ENCODE data around the gene ANXA11. TPM values are rescaled to one million over a fixed set of nuclear protein-coding genes. Genes with fewer than 3 reads are reported as not detected.

Gene ANXA11
- total RNA-seq, 1 experiment from 2014 or later: 56.0 TPM

DNA sequence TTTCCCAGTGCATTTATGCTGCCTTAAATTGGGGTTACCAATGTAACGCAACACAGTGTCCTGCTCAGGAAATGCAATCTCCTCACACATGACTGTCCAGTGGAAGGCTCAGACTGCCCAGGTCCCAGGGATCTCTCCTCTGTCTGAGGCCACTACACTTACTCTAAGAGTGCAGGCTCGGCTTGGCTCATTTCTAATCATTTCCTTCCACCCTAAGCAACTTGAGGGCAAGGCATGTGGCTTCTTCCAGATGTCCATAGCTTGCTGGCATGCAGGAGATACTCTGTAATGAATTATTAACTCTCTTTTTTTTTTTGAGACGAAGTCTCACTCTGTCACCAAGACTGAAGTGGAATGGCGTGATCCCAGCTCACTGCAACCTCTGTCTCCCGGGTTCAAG is 49.1 kb downstream of the ANXA11 start:
- no peaks in the 10 kb centered on the region for H3K27me3 ChIP-seq (ENCODE audit: low read length)
- H3K27ac ChIP-seq (ENCODE audit: low read length): no peak overlapping the region
- no peak overlapping the region for H3K9ac ChIP-seq (ENCODE audit: low read length)
- no peaks in the 10 kb centered on the region for H4K20me1 ChIP-seq (ENCODE audit: insufficient read depth, low read depth, low read length)
- H3K79me2 ChIP-seq (ENCODE audit: low read length): no peaks in the 10 kb centered on the region
- H3K4me3 ChIP-seq (ENCODE audit: low read length): no peak overlapping the region
- H3K4me2 ChIP-seq (ENCODE audit: low read depth, low read length, poor library complexity, severe bottlenecking): no peak overlapping the region
- no peaks in the 10 kb centered on the region for H3K9me3 ChIP-seq (ENCODE audit: low read length)
- no peak overlapping the region for H2AFZ ChIP-seq (ENCODE audit: low read length)
- no peaks in the 10 kb centered on the region for H3K9me2 ChIP-seq (replicated peaks; ENCODE audit: insufficient read depth, low read length)
- H3K36me3 ChIP-seq (ENCODE audit: insufficient read depth, low read length): no peaks in the 10 kb centered on the region
- no peak for DNase-seq
- H3K4me1 ChIP-seq (ENCODE audit: low read length): no peaks in the 10 kb centered on the region

DNA sequence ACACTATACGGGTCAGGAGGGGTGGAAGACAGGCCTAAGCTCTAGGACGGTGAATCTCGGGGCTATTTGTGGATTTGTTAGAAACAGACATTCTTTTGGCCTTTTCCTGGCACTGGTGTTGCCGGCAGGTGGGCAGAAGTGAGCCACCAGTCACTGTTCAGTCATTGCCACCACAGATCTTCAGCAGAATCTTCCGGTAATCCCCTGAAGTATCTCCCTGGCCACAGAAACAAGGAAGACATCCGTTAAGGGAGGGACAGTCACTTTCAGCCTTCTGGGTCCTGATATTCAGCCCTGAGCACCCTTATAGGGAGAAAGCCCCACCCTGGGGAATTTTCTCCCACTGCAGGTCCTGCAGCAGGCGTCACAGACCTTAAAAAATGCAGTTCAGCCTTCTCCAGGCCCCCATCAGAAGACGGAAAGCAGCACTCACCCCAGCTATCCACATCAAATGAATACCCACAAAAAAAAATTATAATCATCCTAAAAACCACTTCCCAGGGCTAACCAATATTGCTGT is 49.6 kb downstream of the ANXA11 start:
- Histone ChIP-seq H3K9me3 (ENCODE audit: low read length) (no peaks in the 10 kb centered on the region), H4K20me1 (ENCODE audit: insufficient read depth, low read depth, low read length) (no peaks in the 10 kb centered on the region), H3K4me3 (ENCODE audit: low read length) (no peak overlapping the region), H3K36me3 (ENCODE audit: insufficient read depth, low read length) (no peaks in the 10 kb centered on the region; the same call in 1 of the 2 replicates), H3K27me3 (ENCODE audit: low read length) (no peaks in the 10 kb centered on the region), H3K79me2 (ENCODE audit: low read length) (no peaks in the 10 kb centered on the region), H3K9me2 (replicated peaks; ENCODE audit: insufficient read depth, low read length) (no peaks in the 10 kb centered on the region), H2AFZ (ENCODE audit: low read length) (no peak overlapping the region), H3K27ac (ENCODE audit: low read length) (no peak overlapping the region), H3K9ac (ENCODE audit: low read length) (no peak overlapping the region), H3K4me2 (ENCODE audit: low read depth, low read length, poor library complexity, severe bottlenecking) (no peak overlapping the region), H3K4me1 (ENCODE audit: low read length) (no peaks in the 10 kb centered on the region)
- DNase-seq: no peak

DNA sequence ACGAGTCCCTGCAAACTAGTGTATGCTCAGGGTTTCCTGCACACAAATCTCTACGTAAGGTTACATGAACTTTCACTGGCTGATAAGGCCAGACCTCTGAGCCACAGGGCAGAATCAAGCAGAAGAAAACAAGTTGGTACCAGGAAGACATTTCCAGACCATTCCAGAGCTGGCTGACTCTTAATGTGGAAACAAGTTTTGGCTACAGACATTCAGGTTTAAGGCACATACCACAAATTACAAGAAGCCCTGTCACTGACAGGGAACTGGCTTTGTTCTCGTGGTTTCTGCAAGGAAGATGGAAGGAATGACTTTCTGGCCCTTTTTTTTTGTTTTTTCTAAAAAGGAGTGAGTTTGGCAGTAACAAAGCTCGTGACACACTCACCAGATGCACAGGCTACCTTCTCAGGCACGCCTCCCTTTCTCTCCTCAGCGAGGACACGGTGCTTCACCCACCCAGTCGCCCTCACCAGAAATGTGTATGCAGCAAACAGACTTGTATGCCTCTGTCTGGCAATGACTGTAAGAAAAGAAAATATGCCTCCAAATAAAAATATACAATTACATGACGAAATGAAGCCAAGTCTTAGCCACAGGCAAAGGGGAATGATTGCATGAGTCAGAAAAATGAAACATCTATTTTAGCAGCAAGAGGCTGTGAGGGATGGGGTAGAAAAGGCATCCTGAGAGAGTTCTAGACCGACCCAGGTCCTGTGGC is 50.2 kb downstream of the ANXA11 start:
- no peaks in the 10 kb centered on the region for H3K9me2 ChIP-seq (replicated peaks; ENCODE audit: insufficient read depth, low read length)
- no peaks in the 10 kb centered on the region for H3K9me3 ChIP-seq (ENCODE audit: low read length)
- no peak for DNase-seq
- H3K4me2 ChIP-seq (ENCODE audit: low read depth, low read length, poor library complexity, severe bottlenecking): no peak overlapping the region
- H2AFZ ChIP-seq (ENCODE audit: low read length): no peak overlapping the region
- no peaks in the 10 kb centered on the region for H3K79me2 ChIP-seq (ENCODE audit: low read length)
- H3K27ac ChIP-seq (ENCODE audit: low read length): no peak overlapping the region
- H4K20me1 ChIP-seq (ENCODE audit: insufficient read depth, low read depth, low read length): no peaks in the 10 kb centered on the region
- H3K36me3 ChIP-seq (ENCODE audit: insufficient read depth, low read length): no peaks in the 10 kb centered on the region; the same call in 1 of the 2 replicates
- H3K4me3 ChIP-seq (ENCODE audit: low read length): no peak overlapping the region
- no peaks in the 10 kb centered on the region for H3K27me3 ChIP-seq (ENCODE audit: low read length)
- no peaks in the 10 kb centered on the region for H3K4me1 ChIP-seq (ENCODE audit: low read length)
- no peak overlapping the region for H3K9ac ChIP-seq (ENCODE audit: low read length)

DNA sequence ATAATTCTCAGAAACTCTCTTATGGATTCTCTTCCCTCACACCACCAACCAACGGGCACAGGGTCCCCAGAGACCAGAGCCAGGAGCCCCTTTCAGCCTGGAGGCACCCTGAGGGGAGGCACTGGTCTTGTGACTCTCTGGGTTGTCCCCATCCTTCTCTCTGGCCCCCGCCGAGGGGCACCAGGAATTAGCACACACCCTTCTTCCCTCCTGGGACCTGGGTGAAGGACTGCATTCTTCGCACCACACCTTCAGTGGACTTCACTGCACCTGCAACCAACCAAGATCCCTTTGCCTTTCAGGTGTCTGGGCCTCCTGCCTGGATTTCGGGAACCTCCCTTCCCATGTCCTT is 50.7 kb downstream of the ANXA11 start:
- Histone ChIP-seq H3K9me3 (ENCODE audit: low read length) (no peaks in the 10 kb centered on the region), H3K79me2 (ENCODE audit: low read length) (no peaks in the 10 kb centered on the region), H3K4me1 (ENCODE audit: low read length) (no peaks in the 10 kb centered on the region), H3K27me3 (ENCODE audit: low read length) (no peaks in the 10 kb centered on the region), H3K4me2 (ENCODE audit: low read depth, low read length, poor library complexity, severe bottlenecking) (no peak overlapping the region), H3K9me2 (replicated peaks; ENCODE audit: insufficient read depth, low read length) (no peaks in the 10 kb centered on the region), H4K20me1 (ENCODE audit: insufficient read depth, low read depth, low read length) (no peaks in the 10 kb centered on the region), H3K4me3 (ENCODE audit: low read length) (no peak overlapping the region), H3K9ac (ENCODE audit: low read length) (no peak overlapping the region), H3K36me3 (ENCODE audit: insufficient read depth, low read length) (no peaks in the 10 kb centered on the region; the same call in 1 of the 2 replicates), H2AFZ (ENCODE audit: low read length) (no peak overlapping the region), H3K27ac (ENCODE audit: low read length) (no peak overlapping the region)
- DNase-seq: no peak

DNA sequence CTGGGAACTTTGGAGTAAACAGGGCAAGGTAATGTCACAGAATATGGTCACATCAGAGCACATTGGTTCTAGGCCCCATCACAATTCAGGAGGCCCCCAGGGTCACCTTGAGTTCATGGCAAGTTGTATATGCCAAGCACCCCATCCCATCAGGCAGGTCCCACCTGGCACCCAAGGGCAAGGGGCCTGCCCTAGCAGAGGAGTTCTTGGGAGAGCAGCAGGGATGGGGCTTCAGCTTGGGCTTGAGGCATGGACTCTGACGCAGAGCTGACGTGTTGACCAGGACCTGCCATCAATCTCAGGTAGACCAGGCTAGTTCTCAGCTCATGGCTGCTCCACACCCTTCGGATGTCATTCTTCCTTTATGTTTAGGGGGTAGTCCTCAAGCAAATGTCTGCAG is 51.9 kb downstream of the ANXA11 start:
- Histone ChIP-seq H3K4me2 (ENCODE audit: low read depth, low read length, poor library complexity, severe bottlenecking) (no peak overlapping the region), H3K27me3 (ENCODE audit: low read length) (no peaks in the 10 kb centered on the region), H3K27ac (ENCODE audit: low read length) (no peak overlapping the region), H3K9me2 (replicated peaks; ENCODE audit: insufficient read depth, low read length) (no peaks in the 10 kb centered on the region), H3K4me1 (ENCODE audit: low read length) (no peaks in the 10 kb centered on the region), H3K79me2 (ENCODE audit: low read length) (no peaks in the 10 kb centered on the region), H3K4me3 (ENCODE audit: low read length) (no peak overlapping the region), H3K36me3 (ENCODE audit: insufficient read depth, low read length) (peaks cover 2% of the 10 kb centered on the region; the same call in 1 of the 2 replicates), H3K9ac (ENCODE audit: low read length) (no peak overlapping the region), H2AFZ (ENCODE audit: low read length) (no peak overlapping the region), H4K20me1 (ENCODE audit: insufficient read depth, low read depth, low read length) (no peaks in the 10 kb centered on the region), H3K9me3 (ENCODE audit: low read length) (no peaks in the 10 kb centered on the region)
- DNase-seq: no peak

DNA sequence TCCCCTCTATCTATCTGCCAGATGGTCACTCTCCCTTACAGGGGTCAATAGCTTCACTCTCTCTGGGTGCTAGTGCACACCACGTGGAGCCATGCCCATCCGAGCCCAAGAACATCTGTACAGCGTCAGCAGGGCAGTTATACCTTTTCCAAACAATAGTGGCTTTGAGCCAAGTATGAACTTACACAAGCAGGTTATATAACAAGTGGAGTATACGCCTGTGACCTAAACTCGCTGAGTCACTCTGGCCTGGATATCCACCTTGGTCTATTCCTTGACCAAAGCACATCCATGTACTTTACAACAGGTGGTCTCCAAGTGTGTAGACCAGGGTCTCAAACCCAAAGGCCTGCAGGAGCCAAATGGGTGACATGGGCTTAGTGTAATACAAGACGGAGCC is 52.5 kb downstream of the ANXA11 start:
- Histone ChIP-seq H3K4me2 (ENCODE audit: low read depth, low read length, poor library complexity, severe bottlenecking) (no peak overlapping the region), H3K9ac (ENCODE audit: low read length) (no peak overlapping the region), H2AFZ (ENCODE audit: low read length) (no peak overlapping the region), H3K4me3 (ENCODE audit: low read length) (no peak overlapping the region), H3K36me3 (ENCODE audit: insufficient read depth, low read length) (peaks cover 2% of the 10 kb centered on the region; the same call in 1 of the 2 replicates), H3K27me3 (ENCODE audit: low read length) (no peaks in the 10 kb centered on the region), H3K9me3 (ENCODE audit: low read length) (no peaks in the 10 kb centered on the region), H3K79me2 (ENCODE audit: low read length) (no peaks in the 10 kb centered on the region), H3K27ac (ENCODE audit: low read length) (no peak overlapping the region), H3K9me2 (replicated peaks; ENCODE audit: insufficient read depth, low read length) (no peaks in the 10 kb centered on the region), H3K4me1 (ENCODE audit: low read length) (no peaks in the 10 kb centered on the region), H4K20me1 (ENCODE audit: insufficient read depth, low read depth, low read length) (no peaks in the 10 kb centered on the region)
- DNase-seq: no peak

DNA sequence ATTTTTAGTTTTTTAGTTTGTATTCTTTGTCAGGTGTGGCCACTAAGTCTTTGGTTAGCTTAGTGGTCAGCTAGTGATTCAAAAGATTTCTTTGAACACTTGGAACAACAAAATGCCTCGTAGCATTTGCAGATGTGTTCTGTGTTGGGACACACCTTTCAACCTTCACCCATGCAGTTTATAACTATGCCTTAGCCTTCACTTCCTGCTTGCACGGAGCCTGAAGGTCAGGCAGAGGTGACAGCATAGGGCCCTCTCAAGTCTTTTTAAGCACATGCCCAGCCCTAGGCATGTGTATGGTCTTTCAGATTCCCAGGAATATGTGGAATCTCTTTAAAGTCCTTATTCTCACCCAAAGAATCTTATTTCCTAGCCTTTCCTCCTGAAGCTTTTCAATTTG is 55.2 kb downstream of the ANXA11 start:
- Histone ChIP-seq H4K20me1 (ENCODE audit: insufficient read depth, low read depth, low read length) (no peaks in the 10 kb centered on the region), H3K27me3 (ENCODE audit: low read length) (no peaks in the 10 kb centered on the region), H3K4me2 (ENCODE audit: low read depth, low read length, poor library complexity, severe bottlenecking) (no peak overlapping the region), H3K9me3 (ENCODE audit: low read length) (no peaks in the 10 kb centered on the region), H3K9me2 (replicated peaks; ENCODE audit: insufficient read depth, low read length) (no peaks in the 10 kb centered on the region), H2AFZ (ENCODE audit: low read length) (no peak overlapping the region), H3K4me3 (ENCODE audit: low read length) (no peak overlapping the region), H3K36me3 (ENCODE audit: insufficient read depth, low read length) (peaks cover 2% of the 10 kb centered on the region; the same call in 1 of the 2 replicates), H3K27ac (ENCODE audit: low read length) (no peak overlapping the region), H3K79me2 (ENCODE audit: low read length) (no peaks in the 10 kb centered on the region), H3K4me1 (ENCODE audit: low read length) (no peaks in the 10 kb centered on the region), H3K9ac (ENCODE audit: low read length) (no peak overlapping the region)
- DNase-seq: no peak

DNA sequence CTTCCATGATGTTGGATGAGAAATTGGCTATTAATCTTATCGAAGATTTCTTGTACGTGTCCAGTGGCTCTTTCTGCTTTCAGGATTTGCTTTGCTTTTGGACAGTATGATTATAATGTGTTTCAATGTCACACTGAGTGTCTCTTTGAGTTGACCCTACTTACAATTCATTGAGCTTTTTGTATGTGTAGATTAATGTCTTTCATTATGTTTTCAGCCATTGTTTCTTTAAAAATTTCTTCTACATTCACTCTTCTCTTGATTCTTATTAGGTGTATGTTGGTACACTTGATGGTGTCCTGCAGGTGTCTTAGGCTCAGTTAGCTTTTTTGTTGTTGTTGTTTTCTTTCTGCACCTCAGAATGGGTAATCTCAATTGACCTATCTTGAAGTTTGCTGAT is 56.2 kb downstream of the ANXA11 start:
- Histone ChIP-seq H3K4me2 (ENCODE audit: low read depth, low read length, poor library complexity, severe bottlenecking) (no peak overlapping the region), H3K9me3 (ENCODE audit: low read length) (no peaks in the 10 kb centered on the region), H3K79me2 (ENCODE audit: low read length) (no peaks in the 10 kb centered on the region), H3K27ac (ENCODE audit: low read length) (no peak overlapping the region), H4K20me1 (ENCODE audit: insufficient read depth, low read depth, low read length) (no peaks in the 10 kb centered on the region), H3K27me3 (ENCODE audit: low read length) (no peaks in the 10 kb centered on the region), H3K4me3 (ENCODE audit: low read length) (no peak overlapping the region), H2AFZ (ENCODE audit: low read length) (no peak overlapping the region), H3K4me1 (ENCODE audit: low read length) (no peaks in the 10 kb centered on the region), H3K9me2 (replicated peaks; ENCODE audit: insufficient read depth, low read length) (no peaks in the 10 kb centered on the region), H3K36me3 (ENCODE audit: insufficient read depth, low read length) (peaks cover 2% of the 10 kb centered on the region; the same call in 1 of the 2 replicates), H3K9ac (ENCODE audit: low read length) (no peak overlapping the region)
- DNase-seq: no peak

Data from Karpas-422 (cell line).